ENCODE measurements around the gene WNT3A. TPM values are rescaled to one million over a fixed set of nuclear protein-coding genes. Genes with fewer than 3 reads are reported as not detected.

WNT3A gene
- polyA plus RNA-seq, 1 of the 3 experiments (the other 2 are of a cell fraction): not detected

DNA sequence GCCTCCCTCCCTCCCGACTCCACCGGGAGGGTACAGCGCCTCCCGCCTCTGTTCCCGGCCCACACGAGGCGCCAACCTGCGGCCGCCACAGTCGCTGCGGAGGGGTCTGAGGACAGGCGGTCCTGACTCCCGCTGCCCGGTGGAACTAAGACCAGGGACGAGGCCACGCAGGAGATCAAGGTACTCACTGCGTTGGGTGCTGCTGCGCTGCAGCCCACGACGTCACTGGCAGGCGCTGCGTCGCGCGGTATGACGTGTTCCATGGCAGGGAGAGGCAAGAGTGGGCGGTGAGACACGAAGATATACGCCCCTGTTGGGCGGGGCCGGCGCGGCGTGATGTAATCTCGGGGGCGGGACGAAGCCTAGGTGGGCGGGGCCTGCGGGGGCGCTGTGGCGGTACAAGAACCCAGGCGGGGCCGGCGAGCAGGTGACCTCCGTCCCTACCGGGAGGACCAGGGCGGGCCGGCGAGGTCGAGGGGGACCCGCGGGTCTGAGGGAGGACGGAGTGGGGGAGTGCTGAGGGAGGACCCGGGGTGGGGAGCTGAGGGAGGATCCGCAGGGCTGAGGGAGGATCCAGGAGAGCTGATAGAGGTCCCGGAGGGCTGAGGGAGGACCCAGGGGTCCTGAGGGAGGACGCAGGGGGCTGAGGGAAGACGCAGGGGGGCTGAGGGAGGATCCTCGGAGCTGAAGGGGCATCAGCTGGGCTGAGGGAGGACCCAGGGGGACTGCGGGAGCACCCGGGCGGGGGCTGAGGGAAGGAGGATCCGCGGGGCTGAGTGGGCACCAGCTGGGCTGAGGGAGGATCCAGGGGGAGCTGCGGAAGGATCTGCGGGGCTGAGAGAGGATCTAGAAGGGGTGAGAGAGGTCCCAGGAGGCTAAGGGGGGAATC lies 102.5 kb downstream of the WNT3A start, which contains the start of gene MRPL55 (continued):
- TF ChIP-seq NRF1 (IDR thresholded peaks at IDR 0.05; ENCODE audit: low read depth, low read length): peak; percentile 30; the same call in 1 of the 2 replicates
- TF ChIP-seq EZH2phosphoT487 (IDR thresholded peaks at IDR 0.05; ENCODE audit: borderline replicate concordance, low read depth): no peak
- TF ChIP-seq MXI1 (IDR thresholded peaks at IDR 0.05; ENCODE audit: low read depth, low read length): peak; percentile 84; the same call in 1 of the 2 replicates
- TF ChIP-seq, protein P1, sequence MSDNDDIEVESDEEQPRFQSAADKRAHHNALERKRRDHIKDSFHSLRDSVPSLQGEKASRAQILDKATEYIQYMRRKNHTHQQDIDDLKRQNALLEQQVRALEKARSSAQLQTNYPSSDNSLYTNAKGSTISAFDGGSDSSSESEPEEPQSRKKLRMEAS (IDR thresholded peaks at IDR 0.05; ENCODE audit: low read depth): peak; percentile 78; the same call in 1 of the 2 replicates
- TF ChIP-seq TAF1 (IDR thresholded peaks at IDR 0.05; ENCODE audit: borderline replicate concordance, low read depth, low read length): peak; percentile 72
- TF ChIP-seq EP300 (IDR thresholded peaks at IDR 0.05; ENCODE audit: borderline replicate concordance in 1 of 2, low read depth in 1 of 2, low read length in 1 of 2): no peak
- TF ChIP-seq RXRA (IDR thresholded peaks at IDR 0.05; ENCODE audit: borderline replicate concordance, low read depth): no peak
- TF ChIP-seq NFIC (IDR thresholded peaks at IDR 0.05; ENCODE audit: borderline replicate concordance): no peak
- TF ChIP-seq TCF12 (IDR thresholded peaks at IDR 0.05): no peak
- no peak for TF ChIP-seq TEAD4 (IDR thresholded peaks at IDR 0.05; ENCODE audit: borderline replicate concordance, insufficient read depth)
- TF ChIP-seq, protein P2, sequence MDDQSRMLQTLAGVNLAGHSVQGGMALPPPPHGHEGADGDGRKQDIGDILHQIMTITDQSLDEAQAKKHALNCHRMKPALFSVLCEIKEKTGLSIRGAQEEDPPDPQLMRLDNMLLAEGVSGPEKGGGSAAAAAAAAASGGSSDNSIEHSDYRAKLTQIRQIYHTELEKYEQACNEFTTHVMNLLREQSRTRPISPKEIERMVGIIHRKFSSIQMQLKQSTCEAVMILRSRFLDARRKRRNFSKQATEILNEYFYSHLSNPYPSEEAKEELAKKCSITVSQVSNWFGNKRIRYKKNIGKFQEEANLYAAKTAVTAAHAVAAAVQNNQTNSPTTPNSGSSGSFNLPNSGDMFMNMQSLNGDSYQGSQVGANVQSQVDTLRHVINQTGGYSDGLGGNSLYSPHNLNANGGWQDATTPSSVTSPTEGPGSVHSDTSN (IDR thresholded peaks at IDR 0.05): peak; percentile 29; the same call in 1 of the 2 replicates
- TF ChIP-seq FOSL2 (IDR thresholded peaks at IDR 0.05; ENCODE audit: borderline replicate concordance, low read depth): no peak

DNA sequence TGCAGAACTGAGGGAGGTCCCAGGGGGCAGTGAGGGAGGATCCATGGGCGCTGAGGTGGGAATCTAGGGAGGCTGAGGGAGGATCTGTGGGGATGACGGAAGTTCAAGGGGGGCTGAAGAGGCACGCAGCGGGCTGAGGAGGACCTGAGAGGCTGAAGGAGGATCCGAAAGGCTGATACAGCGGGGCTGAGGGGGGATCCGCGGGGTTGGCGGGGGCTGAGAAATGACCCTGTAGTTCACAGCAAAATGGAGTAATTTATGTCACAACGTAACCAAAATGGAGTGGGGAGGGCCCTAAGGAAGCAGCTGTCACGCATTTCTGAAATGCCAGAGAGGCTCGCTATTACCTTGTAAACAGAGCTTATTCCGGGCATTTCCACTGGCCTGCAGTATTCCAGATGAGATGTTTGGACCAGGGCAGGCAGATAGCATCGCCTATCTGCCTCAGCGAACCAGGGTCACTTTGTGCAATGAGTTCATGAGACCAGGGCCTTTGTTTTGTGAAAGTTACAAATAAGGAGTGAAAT lies 103.2 kb downstream of the WNT3A start:
- POLR2A ChIA-PET: interaction anchor here (0.6 to 1.4 kb wide), 2 partner anchors 41 to 297 kb away, joined by 3 to 8 read pairs; partner anchors contain the start of gene TRIM11
- no peaks in the 10 kb centered on the region for H3K9me2 ChIP-seq
- no peaks in the 10 kb centered on the region for H3F3A ChIP-seq (replicated peaks; ENCODE audit: insufficient read depth)
- H3K4me2 ChIP-seq: peak overlapping the region; percentile 89
- H3K4me3 ChIP-seq (ENCODE audit: low read depth in 2 of 2, low read length in 1 of 2): peak overlapping the region; percentile 100
- WGBS (ENCODE audit: low lambda C conversion rate): 12% methylated on average over 15 of the region's 15 CpGs
- H3K79me2 ChIP-seq (ENCODE audit: insufficient read depth): peaks cover 18% of the 10 kb centered on the region; the same call in 1 of the 2 replicates
- H3K4me1 ChIP-seq (ENCODE audit: control insufficient read depth in 1 of 2, insufficient read depth in 2 of 2, low read depth in 1 of 2, low read length in 1 of 2): peaks cover 4 to 20% of the 10 kb centered on the region in 2 experiments; a peak in 3 of 4 replicates
- no peaks in the 10 kb centered on the region for H3K9me3 ChIP-seq
- no peaks in the 10 kb centered on the region for H4K20me1 ChIP-seq (ENCODE audit: insufficient read depth)
- peak overlapping the region; percentile 91 for H2AFZ ChIP-seq (ENCODE audit: low read depth)
- H3K36me3 ChIP-seq (replicated peaks in 1 of 2; ENCODE audit: control insufficient read depth in 1 of 2, insufficient read depth in 2 of 2, low read length in 1 of 2): peaks cover 6 to 23% of the 10 kb centered on the region in 2 experiments
- H3K27me3 ChIP-seq (ENCODE audit: insufficient read depth): no peaks in the 10 kb centered on the region
- peak; percentile 32; the same call in 1 of the 2 replicates for TF ChIP-seq GATA2 (CRISPR knock-in tag; IDR thresholded peaks at IDR 0.05)
- TF ChIP-seq CHD2 (IDR thresholded peaks at IDR 0.05; ENCODE audit: low read length, partially characterized antibody): no peak
- peak; percentile 30; the same call in 1 of the 2 replicates for TF ChIP-seq SIN3A (IDR thresholded peaks at IDR 0.05; ENCODE audit: borderline replicate concordance, low read depth, low read length)
- no peak for DNase-seq
- peak overlapping the region; percentile 93 for H3K9ac ChIP-seq
- CTCF ChIA-PET: interaction anchor here (0.7 to 5.6 kb wide), 5 partner anchors 20 to 69 kb away, joined by 3 to 31 read pairs (median 4); no protein-coding TSS in a partner anchor
- H3K27ac ChIP-seq (ENCODE audit: low read depth in 2 of 2, low read length in 1 of 2): peak overlapping the region; percentile 40 to 49; a peak in 2 of 4 replicates

Data from SK-N-SH (cell line).